GM21360 (cell line): ENCODE data around the gene PRKCE.

Experiments used
- ATAC-seq: cut with Tn5 transposase; IDR thresholded peaks from one replicate; pipeline ENCODE4 v1.9.1; 2021; ENCODE audit warnings: mild to moderate bottlenecking, moderate library complexity; ENCODE audit not compliant: unreplicated experiment

Gene PRKCE

DNA sequence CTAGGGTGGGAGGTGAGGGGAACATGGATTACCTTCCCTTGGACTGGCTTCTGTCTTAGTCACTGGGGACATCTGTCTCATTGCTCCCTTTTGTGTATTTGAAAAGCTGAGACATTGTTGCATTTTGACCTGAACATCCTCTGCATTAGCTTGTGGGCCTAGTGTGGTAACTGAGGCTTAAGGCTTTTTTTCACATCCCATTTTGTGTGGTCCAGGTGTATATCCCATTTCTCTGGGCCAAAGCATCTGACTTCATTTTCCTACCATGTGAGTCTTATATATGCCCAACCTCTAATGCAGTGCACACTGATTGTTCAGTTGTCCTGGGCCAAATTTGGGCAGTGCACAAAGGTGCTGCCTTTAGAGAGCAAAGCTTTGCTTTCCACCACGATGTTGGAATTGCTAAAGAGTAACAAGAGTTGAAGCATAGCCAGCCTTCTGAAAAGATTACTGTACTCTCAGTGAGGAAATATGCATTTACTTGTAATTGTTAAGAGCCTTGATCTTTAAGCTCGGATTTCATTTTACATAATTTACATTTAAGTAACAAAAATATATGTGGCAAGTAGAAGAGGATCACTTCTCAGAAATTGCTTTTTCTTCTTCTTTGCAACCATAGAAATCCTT lies 13.3 kb downstream of the PRKCE start:
- ATAC-seq: peak; percentile 51

DNA sequence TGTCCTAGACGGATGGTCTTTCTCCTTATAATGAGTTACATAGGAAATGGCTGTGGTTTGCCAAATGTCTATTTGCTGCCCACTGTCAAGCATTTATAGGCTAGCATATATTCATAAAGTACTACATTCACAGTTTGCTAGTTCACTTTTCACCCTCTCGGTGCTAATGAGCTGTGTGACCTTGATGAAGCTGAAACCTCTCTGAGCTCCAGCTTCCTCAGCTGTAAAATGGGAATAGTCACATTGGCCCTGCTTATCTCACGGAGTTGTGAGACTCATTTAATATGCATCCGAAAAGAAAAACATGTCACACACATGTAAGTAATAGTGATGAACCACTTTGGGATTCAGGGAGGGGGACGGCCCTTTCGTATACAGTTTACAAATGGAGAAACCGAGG lies 17.0 kb downstream of the PRKCE start:
- ATAC-seq: no peak

DNA sequence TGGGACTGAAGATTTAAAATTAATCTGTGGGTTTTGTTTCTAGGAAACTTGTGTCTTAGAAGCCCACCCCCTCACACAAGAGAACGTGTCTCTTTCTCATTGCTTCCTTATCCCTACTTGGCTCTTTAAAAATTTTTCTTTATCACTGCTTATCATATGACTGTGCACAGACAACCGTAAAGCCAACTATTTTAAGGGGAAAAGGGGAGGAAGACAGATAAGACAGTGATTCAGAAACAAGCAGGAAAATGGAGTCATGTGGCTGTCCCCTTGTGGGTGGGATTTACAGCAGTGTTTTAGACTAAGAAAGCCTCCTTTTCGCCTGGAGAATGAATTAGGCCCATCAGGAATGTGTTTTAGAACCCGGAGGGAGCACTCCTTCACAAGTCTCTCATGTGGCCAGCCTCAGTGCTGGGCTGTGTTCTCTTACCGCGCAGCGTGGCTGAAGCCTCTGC lies 17.6 kb downstream of the PRKCE start:
- no peak for ATAC-seq

DNA sequence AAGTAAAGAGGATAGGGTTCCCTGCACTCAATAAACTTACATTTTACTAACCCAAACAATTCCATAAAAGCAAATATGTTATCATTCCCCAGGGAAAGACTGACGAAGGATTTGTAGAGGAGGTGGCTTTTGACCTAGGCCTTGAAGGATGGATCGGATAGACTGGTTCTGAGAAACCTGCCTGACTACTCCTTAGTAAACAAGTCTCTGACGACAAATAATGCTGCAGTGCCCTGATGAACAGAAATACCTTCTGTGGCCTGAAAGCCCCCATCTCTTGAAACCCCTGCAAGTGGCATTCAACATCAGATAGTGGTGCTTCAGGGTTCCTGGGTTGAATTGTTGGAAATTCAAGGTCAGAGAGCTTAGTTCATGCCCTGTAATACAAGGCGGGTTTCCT lies 19.2 kb downstream of the PRKCE start:
- ATAC-seq: no peak

DNA sequence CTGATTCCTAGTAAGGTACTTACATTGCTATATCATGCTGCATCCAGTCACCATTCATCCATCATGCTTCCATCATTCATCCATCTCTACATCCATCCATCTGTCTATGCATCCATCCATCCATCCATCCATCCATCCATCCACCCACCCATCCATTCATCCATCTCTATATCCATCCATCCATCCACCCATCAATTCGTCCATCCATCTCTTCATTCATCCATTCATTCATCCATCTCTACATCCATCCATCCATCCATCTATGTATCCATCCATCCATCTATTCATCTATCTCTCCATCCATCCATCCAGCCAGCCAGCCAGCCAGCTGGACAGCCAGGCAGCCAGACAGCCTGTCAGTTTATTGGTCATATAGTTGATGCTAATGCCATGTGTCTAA lies 20.7 kb downstream of the PRKCE start:
- ATAC-seq: no peak

DNA sequence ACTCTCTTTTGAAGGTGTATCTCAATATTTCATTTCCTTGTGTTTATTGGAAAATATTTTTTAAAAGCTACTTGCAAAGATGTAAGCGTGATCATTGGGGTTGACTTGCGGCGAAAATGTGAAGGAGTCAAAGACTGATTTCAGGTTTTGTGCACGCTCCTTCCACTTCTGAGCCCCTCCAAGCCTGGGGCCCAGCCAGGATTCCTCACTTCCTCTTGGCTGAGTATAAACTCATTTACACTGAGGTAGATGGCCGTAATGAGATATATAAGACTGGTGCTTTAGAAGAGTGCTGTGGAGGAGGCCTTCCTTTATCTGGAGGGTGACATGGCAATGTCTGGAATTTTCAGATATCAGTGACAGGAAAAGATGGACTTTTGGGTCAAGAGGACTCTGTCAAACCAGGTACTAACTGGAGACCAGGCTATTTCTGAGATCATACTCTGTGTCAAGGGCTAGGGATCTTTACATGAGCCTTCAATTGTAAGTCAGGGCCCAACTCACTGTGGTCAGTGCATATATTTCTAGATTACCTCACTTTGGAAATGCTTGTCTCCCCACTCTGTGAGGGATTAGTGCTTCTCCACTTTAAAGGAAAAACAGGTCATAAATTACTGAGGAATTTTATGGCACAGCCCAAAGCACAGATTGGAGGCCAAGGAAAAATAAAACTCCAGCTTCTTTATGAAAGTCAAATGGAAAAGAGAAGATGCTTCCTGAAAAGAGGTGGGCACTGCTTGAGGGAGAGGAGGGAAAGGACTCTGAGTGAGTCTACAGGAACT lies 22.8 kb downstream of the PRKCE start:
- ATAC-seq: no peak

DNA sequence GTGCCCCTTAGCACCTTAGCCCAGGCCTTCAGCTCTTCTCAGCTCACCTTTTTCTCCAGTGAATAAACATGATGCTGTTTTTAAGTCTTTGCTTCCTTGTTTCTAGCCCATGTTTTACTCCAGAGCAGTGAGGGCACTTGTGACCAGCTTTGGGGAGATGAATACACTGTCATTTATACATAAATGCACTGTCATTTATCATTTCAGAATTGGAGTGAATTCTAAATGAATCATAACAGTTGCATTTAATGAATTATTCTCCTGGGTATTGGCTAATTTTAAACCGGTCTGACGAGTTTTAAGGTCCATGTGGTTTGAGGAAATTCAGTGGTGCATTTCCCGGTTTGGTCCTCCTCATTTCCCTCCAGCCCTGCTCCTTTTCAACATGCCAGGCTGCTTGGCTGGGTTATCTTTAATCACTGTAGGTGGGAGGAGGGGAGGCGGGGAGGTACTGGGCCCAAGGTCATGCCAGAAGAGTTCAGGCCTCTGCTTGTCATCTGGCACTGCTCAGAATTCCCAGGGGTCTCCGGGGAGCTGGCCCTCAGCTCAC lies 23.9 kb downstream of the PRKCE start:
- no peak for ATAC-seq

DNA sequence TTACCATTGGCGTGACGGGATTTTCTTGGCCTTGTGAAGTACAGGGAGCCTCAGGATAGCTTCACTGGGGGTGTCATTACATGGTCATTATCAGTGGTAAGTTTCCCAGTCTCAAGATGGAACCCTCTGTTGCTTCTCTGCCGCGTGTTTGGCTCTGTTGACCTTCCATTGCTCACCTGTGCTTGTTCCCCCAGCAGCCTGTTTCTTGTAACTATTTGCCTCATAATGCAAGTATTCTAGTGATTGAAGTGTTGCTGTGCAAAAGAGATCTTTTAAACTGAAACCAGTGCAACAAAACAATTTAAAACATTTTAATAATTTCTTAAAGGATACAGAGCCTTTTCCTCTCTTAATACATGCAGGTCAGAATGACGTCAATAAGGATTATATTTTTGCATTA lies 24.6 kb downstream of the PRKCE start:
- ATAC-seq: no peak

DNA sequence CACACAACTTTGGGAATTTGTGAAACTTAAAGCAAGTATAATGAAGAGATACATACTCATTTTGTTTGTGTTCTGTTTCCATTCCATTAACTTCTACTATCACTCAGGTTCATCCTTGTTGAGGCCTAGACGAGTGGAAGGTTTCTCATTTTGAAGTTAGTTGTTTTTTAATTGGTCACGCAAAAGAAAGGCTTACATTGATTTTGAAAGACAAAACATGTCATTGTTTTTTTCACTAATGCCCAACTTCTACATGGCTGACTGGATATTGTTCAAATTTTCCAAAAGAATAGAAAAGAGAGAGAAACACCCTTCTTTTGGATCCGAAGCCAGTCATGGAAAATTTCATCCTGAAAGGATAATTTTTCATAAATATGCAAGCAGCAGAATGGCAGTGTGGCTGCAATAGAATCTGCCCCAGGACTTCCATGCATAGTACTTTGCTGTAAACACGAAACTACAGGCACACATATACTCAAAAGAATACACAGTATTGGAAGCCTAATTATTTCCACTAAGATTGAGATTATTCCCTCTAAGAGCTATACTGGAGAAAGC lies 27.4 kb downstream of the PRKCE start:
- ATAC-seq: no peak

DNA sequence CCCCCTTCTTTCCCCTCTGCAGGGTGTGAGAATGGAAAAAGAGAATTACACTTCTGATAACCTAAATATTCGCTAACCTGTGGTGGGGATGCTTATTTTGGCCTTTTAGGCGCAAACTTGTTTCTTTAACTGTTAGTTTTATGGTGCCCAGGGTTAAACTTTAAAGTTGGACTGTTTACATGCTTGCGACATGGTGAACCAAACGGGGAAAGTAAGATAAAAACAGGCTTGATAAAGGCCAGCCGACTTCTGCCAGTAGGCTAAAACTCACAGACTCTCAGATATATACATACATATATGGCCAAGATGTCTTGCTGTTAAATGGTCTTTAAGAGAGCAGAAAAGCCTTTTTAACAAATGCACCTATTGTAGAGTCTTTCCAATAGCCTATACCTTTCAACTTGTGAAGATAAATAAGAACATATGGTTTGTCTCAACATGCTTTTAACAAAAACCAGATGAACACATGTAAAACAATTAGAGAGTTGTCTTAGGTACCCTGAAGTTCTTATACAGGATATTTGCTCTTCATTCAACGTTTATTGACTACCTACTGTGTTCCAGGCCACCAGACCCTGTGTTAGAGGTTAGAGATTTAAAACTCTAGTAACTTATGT lies 29.0 kb downstream of the PRKCE start:
- ATAC-seq: no peak

DNA sequence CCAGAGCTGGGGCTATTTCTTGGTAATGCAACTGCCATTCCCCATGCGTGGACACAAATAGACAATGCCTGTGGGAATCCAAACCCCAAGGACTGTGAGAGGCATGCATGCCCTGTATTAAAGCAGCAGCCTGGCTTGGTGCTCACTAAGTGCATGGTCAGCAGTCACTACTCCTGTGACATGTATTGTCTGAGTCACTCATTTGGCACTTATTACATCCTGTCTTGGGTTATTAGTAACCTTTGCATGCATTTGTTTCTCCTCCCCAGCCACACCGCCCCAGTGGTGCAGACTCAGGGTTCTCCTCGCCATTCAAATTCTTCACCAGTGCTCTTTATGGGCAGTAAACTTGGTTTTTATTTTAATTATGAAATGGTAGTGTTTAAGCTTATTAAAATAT lies 30.2 kb downstream of the PRKCE start:
- no peak for ATAC-seq

DNA sequence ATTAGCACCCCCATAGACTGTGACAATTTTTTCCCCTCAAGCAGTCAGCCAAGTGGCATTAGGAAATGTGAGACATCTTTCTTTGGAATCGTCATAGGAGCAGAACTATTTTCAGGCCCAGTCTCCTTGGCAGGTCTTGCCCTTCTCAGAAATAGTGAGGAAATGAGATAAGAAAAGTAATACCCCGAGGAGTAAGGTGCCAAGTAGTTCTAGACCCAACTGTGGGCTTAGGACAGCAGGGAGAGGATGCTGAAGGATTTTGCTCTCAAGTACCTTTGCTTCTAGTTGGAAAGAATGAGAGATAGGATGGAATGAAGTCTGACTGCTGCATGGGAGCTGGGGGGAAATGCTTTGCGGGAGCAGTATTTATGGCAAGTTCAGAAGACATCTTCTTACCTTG lies 31.8 kb downstream of the PRKCE start:
- ATAC-seq: no peak

DNA sequence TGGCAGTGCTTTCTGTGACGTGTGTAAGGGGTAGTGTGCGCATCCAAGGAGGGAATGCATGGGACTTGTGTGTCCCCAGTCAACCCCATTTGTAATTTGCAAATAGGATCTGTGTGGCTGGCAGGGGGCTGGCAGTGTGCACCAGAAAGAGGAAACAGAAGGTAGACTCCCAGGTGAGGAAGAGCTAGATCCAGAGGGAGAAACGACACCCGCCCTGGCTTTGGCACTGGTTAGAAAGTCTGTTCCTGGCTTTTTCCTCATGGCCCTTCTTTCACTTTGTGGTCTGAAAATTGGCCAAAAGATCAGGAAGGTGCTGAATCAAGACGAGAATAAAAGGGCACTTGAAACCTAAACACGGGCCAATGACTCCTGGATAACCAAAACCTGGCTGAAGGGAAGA lies 33.3 kb downstream of the PRKCE start:
- no peak for ATAC-seq

DNA sequence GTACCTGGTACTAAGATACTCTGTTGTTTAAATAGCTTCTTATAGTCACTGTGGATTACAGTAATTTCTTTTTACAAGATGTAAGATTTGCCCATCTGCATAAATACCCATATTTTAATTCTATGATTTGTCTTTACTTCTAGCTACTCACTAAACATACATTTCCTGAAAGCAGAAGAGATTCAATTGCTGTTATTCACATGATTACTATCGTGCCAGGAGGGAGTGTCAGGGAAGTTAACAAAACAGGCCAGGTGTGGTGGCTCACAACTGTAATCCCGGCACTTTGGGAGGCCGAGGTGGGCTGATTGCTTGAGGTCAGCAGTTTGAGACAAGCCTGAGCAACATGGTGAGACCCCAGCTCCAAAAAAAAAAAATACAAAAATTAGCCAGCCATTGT lies 33.8 kb downstream of the PRKCE start:
- ATAC-seq: no peak

DNA sequence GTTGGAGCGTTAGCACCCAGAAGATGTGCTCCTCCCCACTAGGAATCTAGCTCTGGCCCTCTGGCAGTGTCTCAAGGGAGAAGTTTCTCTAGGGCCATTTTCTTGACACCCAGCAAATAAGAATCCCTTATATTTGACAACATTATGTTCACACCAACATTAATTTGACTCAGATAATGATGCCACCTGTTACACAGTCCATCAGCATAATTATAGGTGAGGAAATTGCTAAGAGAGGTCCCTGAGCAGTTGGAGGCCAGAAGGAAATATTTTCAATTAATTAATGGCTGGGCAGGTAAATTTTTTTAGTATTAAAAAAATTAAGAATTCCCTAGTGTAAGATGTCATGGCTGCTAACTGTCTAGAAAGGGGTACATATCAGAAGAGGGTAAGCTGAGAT lies 36.5 kb downstream of the PRKCE start:
- no peak for ATAC-seq

DNA sequence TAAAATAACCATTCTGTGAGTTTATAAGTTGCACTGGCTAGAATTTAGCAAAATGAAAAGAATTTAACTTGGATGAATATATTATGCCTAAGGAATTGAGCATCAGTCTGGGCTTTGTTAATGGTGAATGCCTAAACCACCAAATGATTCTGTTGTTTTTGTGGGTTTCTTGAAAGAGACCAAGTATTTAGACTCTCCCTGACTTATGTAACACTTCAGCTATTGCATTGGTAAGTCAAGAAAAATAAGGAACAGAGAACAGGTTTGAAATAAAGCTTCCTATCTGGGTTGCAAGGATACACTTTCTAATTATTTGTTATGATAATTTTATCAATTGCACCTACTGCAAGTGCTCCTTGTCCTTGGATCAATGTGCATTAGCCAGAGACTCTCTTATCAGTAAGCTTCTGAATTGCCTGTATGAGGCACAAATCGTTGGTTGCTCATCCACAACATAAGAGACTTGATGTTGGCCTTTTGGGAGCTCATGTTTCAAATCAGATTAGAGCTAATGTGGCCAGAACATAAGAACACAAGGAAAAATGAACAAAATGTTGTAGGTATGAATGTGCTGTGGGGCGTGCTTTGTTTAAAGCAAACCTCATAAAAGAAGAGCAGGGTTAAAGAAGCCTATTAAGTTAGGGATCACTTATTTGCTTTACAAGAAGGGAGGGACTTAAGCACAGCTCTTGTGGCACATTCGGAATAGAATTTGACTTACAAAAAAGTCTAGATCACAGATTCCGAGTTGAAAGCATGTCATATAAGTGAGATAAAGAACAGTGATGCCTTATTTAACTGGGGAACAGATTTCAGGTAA lies 37.2 kb downstream of the PRKCE start:
- no peak for ATAC-seq

DNA sequence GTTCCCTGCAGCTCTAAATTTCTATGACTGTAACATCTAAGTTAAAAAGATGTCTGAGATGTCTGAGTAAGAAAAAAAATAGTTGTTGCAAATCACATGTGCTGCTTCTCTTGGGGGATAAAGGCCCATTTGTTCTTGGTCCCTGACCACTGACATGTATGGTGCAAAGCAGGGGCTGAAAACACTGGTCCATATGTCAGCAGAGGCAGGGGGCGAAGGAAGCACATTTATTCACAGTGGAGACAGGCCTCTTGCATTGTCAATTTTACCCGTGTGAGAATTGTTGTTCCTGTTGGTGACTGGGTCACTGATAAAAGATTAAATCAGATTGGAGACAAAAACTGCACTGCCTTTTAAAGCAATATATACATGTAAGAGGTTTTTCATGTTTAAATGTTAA lies 38.8 kb downstream of the PRKCE start:
- ATAC-seq: no peak

DNA sequence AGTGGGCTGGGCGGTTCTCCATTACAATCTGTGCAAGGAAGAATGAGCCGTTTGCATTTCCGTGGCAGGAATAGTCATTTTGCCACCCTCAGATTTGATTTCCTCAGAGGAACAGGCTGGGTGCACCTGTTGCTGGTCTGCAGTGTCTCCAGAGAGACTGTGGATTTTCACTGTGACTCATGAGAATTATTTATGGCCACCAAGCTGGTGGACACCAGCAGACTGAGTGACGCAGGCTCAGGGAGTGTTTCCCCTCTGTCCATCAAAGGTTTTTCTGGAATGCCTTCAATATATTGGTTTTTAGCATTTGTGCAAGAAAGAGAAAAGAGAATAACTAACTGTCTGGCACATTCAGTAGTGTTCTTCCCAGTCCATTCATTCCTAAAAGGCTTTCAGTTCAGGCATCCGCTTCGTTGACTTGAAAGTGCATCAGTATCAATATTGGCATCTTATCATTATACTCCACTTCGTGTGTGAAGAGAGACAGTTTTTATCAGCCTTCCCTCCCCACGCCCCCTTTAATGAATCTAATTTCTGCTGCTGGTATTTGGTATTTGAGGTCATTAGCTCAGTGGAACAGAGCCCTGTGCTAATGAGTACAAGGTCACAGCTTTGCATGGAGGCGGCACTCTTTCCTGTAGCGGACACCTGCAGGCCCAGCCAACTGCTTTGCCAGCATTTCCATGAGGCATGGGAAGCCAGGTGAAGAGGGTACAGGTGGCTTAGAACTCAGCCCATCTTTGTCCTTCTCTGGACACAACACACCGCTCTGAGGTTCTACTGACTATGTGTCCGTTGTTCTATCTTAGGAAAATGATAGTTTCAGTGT lies 39.9 kb downstream of the PRKCE start:
- ATAC-seq: peak; percentile 49

DNA sequence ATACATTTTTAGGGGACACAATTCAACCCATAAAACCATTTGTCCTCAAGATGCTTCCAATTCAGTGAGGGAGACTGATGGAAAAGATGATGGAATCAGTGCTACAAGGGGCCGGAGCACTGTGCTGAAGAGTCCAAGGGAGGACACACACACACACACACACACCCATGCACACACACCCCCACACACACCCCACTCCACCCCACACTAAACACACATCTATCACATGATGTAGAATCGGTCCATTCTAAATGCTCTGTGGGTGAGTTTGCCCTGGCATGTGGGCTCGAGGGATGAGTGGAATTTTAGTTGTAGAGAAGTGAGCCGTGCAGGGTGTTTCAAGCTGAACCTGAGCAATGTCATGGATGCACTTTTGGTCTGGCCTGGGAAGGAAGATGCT lies 41.1 kb downstream of the PRKCE start:
- ATAC-seq: no peak

DNA sequence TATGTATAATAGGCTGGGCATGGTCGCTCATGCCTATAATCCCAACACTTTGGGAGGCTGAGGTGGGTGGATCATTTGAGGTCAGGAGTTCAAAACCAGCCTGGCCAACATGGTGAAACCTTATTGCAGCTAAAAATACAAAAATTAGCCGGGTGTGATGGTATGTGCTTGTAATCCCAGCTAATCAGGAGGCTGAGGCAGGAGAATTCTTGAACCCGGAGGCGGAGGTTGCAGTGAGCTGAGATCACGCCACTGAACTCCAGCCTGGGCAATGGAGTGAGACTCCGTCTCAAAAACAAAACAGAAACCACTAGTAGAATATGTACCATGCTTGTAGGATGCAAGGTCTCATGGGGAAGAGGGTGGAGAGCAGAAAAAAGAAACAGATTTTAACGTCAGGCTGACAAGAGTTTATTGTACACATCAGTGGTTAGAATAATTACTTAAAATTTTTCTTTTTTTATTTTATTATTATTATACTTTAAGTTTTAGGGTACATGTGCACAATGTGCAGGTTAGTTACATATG lies 44.1 kb downstream of the PRKCE start:
- peak; percentile 39 for ATAC-seq
